ENCODE data around the gene RPL39L.
A peak's percentile ranks its signal among the peaks of the same experiment; 100 is the strongest.
"Not testable (repeated sequence)": the region's sequence is repeated elsewhere in the genome, so short reads cannot be mapped to it uniquely, and the experiment has no call there.

The RPL39L gene

DNA sequence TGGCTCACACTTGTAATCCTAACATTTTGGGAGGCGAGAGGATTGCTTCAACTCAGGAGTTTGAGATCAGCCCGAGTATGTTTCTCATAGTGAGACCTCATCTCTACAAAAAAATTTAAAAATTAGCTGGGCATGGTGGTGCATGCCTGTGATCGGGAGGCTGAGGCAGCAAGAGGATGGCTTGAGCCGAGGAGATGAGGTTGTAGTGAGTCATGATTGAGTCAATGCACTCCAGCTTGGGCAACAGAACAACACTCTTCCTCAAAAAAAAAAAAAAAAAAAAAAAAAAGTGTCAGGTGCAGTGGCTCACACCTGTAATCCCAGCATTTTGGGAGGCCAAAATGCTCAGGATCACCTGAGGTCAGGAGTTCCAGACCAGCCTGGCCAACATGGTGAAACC is 2.4 kb downstream of the RPL39L start:
- DNase-seq, result peak; percentile 14

- no peak for DNase-seq
These were observed 3.0 kb downstream of the RPL39L start for GRCh38 chr3:187136337-187136736.

- DNase-seq, result not testable (repeated sequence)
These were observed 4.1 kb downstream of the RPL39L start for GRCh38 chr3:187135172-187135690.

- not testable (repeated sequence) for DNase-seq
These were observed 6.1 kb downstream of the RPL39L start for GRCh38 chr3:187133181-187133580.

- no peak for DNase-seq
These were observed 6.6 kb downstream of the RPL39L start for GRCh38 chr3:187132666-187133065.

DNA sequence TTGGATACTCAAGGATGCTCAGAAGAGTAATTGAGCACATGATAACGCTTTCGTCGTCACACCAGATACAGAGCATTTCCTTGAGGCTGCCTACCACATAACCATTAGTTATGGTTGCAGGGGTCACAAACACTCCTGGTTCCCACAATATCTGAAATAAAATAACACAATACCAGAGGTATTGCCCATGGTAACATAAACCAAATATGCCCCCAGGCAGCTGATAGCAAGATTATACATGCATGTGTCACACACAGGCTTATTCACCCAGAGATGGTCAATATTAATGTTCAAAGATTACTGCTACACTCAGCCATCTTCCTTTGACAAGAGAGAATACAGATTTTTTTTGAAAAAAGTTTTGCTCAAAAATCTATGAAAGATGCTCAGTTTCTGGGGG is 7.3 kb downstream of the RPL39L start:
- no peak for DNase-seq

DNA sequence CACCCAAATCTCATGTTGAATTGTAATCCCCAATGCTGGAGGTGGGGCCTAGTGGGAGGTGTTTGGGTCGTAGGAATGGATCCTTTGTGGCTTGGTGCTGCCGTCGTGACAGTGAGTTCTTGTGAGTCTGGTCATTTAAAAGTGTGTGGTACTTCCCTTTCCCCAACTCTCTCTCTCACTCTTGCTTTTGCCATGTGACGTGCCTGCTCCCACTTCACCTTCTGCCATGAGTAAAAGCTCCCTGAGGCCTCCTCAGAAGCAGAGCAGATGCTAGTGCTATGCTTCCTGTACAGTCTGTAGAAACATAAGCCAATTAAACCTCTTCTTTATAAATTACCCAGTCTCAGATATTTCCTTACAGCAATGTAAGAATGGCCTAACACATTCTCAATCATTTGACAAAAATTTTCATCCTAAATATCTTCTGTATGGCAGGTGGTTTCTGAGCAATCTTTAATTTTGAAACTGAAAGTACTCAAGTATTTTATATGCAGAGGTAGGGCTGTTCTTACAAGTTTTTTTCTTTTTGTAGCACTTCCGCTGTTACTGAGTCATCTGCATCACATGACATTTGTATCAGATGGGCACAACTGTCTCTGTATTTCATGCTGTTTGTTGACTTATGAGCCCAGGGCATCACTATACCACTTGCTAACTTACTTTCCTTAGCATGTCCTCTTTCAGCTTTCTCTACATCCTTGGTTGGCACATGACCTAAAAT is 8.8 kb downstream of the RPL39L start:
- peak; percentile 43 for DNase-seq

DNA sequence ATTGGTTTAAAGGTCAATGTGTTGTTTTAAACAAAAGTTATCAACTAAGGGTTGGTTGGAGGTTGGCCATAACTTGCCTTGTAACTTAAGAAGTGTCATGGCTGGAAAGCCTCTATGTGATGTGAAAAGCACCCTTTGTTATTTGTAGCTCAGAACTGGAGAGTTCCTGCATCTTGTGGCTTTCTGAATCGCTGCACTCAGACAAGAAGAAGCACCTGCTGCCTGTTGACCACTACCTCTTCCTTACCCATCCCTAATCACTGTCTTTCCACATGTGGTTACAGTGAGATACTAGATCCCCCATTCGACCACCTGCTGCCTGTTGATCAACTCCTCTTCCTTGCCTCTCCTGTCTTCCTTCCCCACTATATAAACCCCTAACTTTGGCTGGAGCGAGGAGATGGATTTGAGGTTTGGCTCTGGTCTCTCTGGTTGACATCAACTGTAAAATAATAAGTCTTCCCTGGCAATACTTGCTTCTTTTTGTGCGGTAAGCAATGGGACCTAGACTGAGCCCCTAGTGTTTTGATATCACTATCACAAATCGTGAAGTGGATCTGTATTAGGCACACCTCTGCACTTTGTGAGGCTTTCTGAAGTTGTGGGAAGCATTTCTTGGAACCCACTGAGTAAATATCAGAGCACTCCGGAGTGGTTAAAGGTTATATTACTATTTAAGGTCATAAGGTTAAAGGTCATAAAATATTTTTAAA is 13.8 kb downstream of the RPL39L start:
- DNase-seq, result no peak

GRCh38 chr3:187122261-187122660 is 17.0 kb downstream of the RPL39L start:
- DNase-seq, result no peak

- no peak for DNase-seq
These were observed 19.0 kb downstream of the RPL39L start for GRCh38 chr3:187120326-187120725.

- DNase-seq, result no peak
These were observed 24.8 kb downstream of the RPL39L start for GRCh38 chr3:187114511-187114910.

GRCh38 chr3:187112934-187113793 is 26.1 kb downstream of the RPL39L start:
- no peak for DNase-seq

DNA sequence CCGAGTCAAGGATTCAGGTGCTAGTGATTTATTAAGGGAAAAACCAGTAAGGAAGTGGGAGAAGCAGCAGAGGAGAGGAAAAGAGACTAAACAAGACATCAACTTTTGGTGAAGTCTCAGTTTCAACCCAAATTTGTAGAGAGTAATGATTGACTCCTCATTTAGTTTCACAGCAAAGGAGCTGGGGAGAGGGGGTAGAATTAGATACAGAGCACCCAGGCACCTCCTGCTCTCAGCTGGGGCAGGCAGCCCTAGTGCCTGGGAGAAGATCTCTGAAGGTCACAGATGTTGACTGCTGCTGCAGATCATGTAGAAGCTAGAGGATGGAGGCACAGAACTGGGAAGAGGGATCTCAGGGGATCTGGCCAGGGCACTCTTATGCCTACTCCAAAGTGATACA is 29.1 kb downstream of the RPL39L start:
- DNase-seq, result no peak

DNA sequence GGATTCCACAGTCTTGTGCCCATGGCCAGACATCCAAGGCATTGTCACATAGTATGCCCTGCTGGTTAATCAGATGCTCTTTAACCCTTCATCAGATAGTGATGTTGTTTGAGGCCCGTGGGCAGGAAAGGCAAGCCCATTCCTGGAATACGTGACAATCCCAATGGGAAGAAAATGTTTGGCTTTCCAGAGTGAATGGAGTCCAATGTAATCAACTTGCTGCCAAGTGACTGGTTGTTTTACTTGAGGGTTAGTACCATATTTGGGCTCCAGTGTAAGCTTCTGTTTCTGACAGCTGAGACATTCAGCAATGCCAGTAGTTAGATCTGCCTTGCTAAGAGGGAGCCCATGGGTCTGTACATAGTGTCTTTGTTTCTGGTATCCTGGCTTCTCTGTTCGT is 31.3 kb downstream of the RPL39L start:
- DNase-seq, result no peak

- DNase-seq, result no peak
These were observed 33.6 kb downstream of the RPL39L start for GRCh38 chr3:187105700-187106099.

- DNase-seq, result no peak
These were observed 34.4 kb downstream of the RPL39L start for GRCh38 chr3:187104933-187105332.

- DNase-seq, result no peak
These were observed 35.0 kb downstream of the RPL39L start for GRCh38 chr3:187104342-187104741.

GRCh38 chr3:187103251-187103650 is 36.0 kb downstream of the RPL39L start:
- no peak for DNase-seq

DNA sequence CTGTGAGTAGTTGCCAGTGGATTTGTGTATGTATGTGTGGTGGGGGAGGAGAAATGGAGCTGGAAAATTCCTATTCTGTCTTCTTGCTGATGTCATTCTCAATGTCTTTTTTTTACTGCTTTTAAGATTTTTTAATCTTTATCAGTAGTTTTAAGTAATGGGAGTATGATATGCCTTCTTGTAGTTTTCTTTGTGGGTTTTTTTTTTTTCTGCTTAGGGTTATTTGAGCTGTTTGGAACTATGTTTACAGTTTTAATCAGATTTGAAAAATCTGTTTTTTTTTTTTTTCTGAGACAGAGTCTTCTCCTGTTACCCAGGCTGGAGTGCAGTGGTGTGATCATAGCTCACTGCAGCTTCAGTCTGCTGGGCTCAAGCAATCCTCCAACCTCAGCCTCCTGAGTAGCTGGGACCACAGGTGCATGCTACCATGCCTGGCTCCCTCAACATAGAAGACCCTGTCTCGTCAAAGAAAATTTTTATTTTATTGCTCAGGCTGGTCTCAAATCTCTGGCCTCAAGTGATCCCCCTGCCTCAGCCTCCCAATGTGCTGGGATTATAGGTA is 37.1 kb downstream of the RPL39L start:
- DNase-seq, result no peak

DNA sequence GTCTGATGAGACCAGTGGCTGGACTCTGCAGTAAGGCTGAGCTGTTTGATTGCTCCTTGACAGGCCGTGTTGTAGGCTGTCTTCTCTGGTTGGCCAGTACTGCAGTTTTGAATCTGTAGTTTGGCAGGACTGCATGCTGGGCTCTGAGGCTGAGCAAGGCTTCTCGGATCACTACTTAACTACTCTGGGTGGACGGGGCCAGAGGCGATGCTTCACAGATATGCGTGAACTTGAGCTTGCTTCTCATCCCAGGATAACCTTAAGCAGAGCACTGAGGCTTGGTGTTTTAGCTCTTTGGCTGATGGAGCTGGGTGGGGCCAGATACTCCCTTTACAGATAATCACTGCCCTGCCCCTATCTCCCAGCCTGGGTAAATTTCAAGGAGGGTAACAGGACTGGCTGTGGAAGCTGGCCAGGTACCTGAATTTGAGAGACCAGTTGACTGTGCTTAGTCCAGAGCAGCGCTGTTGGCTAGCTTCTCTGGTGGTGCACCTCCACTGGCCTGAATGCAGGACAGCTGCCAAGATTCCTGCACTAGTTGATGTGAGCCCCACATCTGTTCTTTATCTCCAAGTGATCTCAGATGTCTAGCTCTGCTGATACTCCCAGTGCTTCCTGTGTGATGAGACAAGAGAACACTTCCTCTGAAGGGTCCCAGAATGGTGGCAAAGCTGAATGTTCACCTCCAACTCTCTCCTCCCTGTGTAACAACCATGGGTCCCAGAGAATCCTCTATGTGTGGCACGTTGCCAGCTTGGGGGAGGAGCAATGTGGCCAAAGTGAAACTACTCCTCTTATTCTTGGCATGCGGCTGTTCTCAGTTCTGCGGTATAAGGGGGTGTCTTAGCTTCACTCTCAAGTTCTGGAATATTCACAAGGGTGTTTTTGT is 37.9 kb downstream of the RPL39L start:
- peak; percentile 74 for DNase-seq

DNA sequence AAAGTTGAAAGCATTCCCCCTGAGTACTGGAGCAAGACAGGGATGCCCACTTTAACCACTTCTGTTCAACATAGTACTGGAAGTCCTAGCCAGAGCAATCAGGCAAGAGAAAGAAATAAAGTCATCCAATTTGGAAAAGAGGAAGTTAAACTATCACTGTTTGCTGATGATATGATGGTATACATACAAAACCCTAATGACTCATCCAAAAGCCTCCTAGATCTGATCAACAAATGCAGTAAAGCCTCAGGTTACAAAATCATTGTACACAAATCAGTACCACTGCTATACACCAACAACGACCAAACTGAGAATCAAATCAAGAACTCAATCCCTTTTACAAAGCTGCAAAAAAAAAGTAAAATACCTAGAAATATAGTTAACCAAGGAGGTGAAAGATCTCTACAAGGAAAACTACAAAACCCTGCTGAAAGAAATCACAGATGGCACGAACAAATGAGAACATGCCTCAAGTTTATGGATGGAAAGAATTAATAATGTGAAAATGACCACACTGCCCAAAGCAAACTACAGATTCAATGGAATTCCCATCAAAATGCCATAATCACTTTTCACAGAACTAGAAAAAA is 40.3 kb downstream of the RPL39L start:
- DNase-seq, result no peak

DNA sequence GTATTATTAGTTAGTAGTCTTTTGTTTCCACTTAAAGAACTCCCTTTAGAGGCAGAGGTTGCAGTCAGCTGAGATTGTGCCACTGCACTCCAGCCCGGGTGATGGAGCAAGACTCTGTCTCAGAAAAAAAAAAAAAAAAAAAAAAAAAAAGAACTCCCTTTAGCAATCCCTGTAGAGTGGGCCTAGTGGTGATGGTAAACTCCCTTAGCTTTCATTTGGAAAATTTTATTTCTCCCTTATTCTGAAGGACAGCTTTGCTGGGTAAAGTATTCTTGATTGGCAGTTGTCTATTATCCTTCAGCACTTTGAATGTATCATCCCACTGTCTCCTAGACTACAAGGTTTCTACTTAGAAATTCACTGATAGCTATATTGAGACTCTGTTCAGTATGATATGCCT is 46.0 kb downstream of the RPL39L start:
- no peak for DNase-seq
